DND-41 (cell line): ENCODE data around the gene NLRC3.

Experiments
- ATAC-seq: fragments of 200-7000 bp; cut with Tn5 transposase; 3 replicates; pipeline ENCODE4 v1.9.1; 2021; ENCODE audit warnings: low read depth; ENCODE audit not compliant: insufficient read depth
- DNase-seq: peaks from one replicate; pipeline ENCODE4 v3.0.0-alpha.2; 2020
- H2AFZ ChIP-seq: 2 replicates; pipeline ENCODE4 v1.6.0; 2012; ENCODE audit warnings: low read depth, low read length
- H3K27ac ChIP-seq: 2 replicates; pipeline ENCODE4 v1.5.1; 2012; ENCODE audit warnings: low read length, inconsistent platforms
- H3K27me3 ChIP-seq: fragments of 200-600 bp; sonication (generic); 2 replicates; pipeline ENCODE4 v1.6.0; 2012; ENCODE audit warnings: low read length, mild to moderate bottlenecking, inconsistent platforms; ENCODE audit not compliant: insufficient read depth, poor library complexity
- H3K36me3 ChIP-seq: 2 replicates; pipeline ENCODE4 v1.5.1; 2012; ENCODE audit warnings: low read length, inconsistent platforms; ENCODE audit not compliant: insufficient read depth
- H3K4me1 ChIP-seq: 2 replicates; pipeline ENCODE4 v1.5.1; 2012; ENCODE audit warnings: mild to moderate bottlenecking, low read length; ENCODE audit not compliant: insufficient read depth
- H3K4me2 ChIP-seq: 2 replicates; pipeline ENCODE4 v1.6.0; 2012; ENCODE audit warnings: mild to moderate bottlenecking, moderate library complexity, low read length, inconsistent platforms; ENCODE audit not compliant: insufficient read depth
- H3K4me3 ChIP-seq, 2 experiments: fragments of 200-600 bp in 1 of 2; shearing (Covaris generic) in 1 of 2; 2 replicates each; pipeline ENCODE4 v1.5.1; 2012 to 2016; ENCODE audit warnings: inconsistent platforms in 2 of 2, low read length in 2 of 2, mild to moderate bottlenecking in 2 of 2, low read depth in 1 of 2, moderate library complexity in 1 of 2
- H3K79me2 ChIP-seq: 2 replicates; pipeline ENCODE4 v1.6.0; 2012; ENCODE audit warnings: low read length, inconsistent platforms; ENCODE audit not compliant: insufficient read depth
- H3K9ac ChIP-seq: 2 replicates; pipeline ENCODE4 v1.6.0; 2012; ENCODE audit warnings: low read depth, mild to moderate bottlenecking, inconsistent platforms, low read length, moderate library complexity
- H3K9me3 ChIP-seq: 2 replicates; pipeline ENCODE4 v1.5.1; 2012; ENCODE audit warnings: low read length, moderate library complexity, mild to moderate bottlenecking, inconsistent platforms; ENCODE audit not compliant: insufficient read depth, severe bottlenecking
- H4K20me1 ChIP-seq: 2 replicates; pipeline ENCODE4 v1.6.0; 2012; ENCODE audit warnings: low read length; ENCODE audit not compliant: insufficient read depth
- CTCF ChIP-seq: IDR thresholded peaks from 2 replicates; pipeline ENCODE4 v1.5.1; 2012; ENCODE audit warnings: borderline replicate concordance, low read length, moderate library complexity, mild to moderate bottlenecking; ENCODE audit not compliant: poor library complexity, severe bottlenecking; ENCODE audit errors: extremely low read depth
- EZH2 ChIP-seq: IDR thresholded peaks from 3 replicates; pipeline ENCODE4 v1.6.1; 2012; ENCODE audit warnings: borderline replicate concordance, low read depth, mild to moderate bottlenecking, moderate library complexity, low read length, inconsistent platforms; ENCODE audit not compliant: severe bottlenecking

NLRC3 gene

GRCh38 chr16:3564130-3564888 is 12.9 kb downstream of the NLRC3 start:
- H3K9me3 ChIP-seq: no peaks in the 10 kb centered on the region
- H3K4me3 ChIP-seq: no peak overlapping the region
- H3K27me3 ChIP-seq: no peaks in the 10 kb centered on the region
- no peak overlapping the region for H3K4me2 ChIP-seq
- no peaks in the 10 kb centered on the region for H3K79me2 ChIP-seq
- no peak overlapping the region for H3K27ac ChIP-seq
- DNase-seq (no peak), ATAC-seq (no peak)
- H4K20me1 ChIP-seq: no peaks in the 10 kb centered on the region
- H3K36me3 ChIP-seq: peaks cover 39% of the 10 kb centered on the region
- H3K9ac ChIP-seq: no peak overlapping the region
- H3K4me1 ChIP-seq: no peaks in the 10 kb centered on the region
- no peak overlapping the region for H2AFZ ChIP-seq
- TF ChIP-seq EZH2 (no peak), CTCF (no peak)

- no peaks in the 10 kb centered on the region for H3K79me2 ChIP-seq
- peaks cover 39% of the 10 kb centered on the region for H3K36me3 ChIP-seq
- DNase-seq (no peak), ATAC-seq (no peak)
- H3K4me1 ChIP-seq: no peaks in the 10 kb centered on the region
- no peak overlapping the region for H2AFZ ChIP-seq
- H3K9me3 ChIP-seq: no peaks in the 10 kb centered on the region
- H3K27me3 ChIP-seq: no peaks in the 10 kb centered on the region
- H3K27ac ChIP-seq: no peak overlapping the region
- H4K20me1 ChIP-seq: no peaks in the 10 kb centered on the region
- H3K9ac ChIP-seq: no peak overlapping the region
- TF ChIP-seq CTCF: no peak
- TF ChIP-seq EZH2: no peak
- no peak overlapping the region for H3K4me3 ChIP-seq
- H3K4me2 ChIP-seq: no peak overlapping the region
Observed at GRCh38 chr16:3562914-3563480, 14.2 kb downstream of the NLRC3 start.

- H3K4me3 ChIP-seq: no peak overlapping the region
- no peak overlapping the region for H2AFZ ChIP-seq
- ATAC-seq: no peak
- no peak for DNase-seq
- H3K27me3 ChIP-seq: no peaks in the 10 kb centered on the region
- H3K79me2 ChIP-seq: no peaks in the 10 kb centered on the region
- H3K27ac ChIP-seq: no peak overlapping the region
- H3K9ac ChIP-seq: no peak overlapping the region
- H3K4me2 ChIP-seq: no peak overlapping the region
- H3K36me3 ChIP-seq: peaks cover 47% of the 10 kb centered on the region
- TF ChIP-seq EZH2 (no peak), CTCF (no peak)
- H3K9me3 ChIP-seq: no peaks in the 10 kb centered on the region
- no peaks in the 10 kb centered on the region for H4K20me1 ChIP-seq
- H3K4me1 ChIP-seq: no peaks in the 10 kb centered on the region
Observed at GRCh38 chr16:3561626-3562025, 15.6 kb downstream of the NLRC3 start.
